Adrenal gland (tissue), 5 donors: Measurements from ENCODE around the gene PURA.

Experiments
- POLR2A ChIP-seq, 2 donors: fragments of 450-650 bp; IDR thresholded peaks; one replicate each; pipeline ENCODE4 v1.6.1; 2017; ENCODE audit warnings: antibody characterized with exemption in 2 of 2, mild to moderate bottlenecking in 2 of 2, moderate library complexity in 1 of 2
- TF ChIP-seq, protein P1 (sequence below), 6 experiments: fragments of 450-650 bp in 4 of 6; fragments of 200-600 bp in 2 of 6; sonication (generic) in 1 of 6; IDR thresholded peaks; 1 replicate in 5 of 6; 2 replicates in 1 of 6; pipeline versions ENCODE4 v1.5.1 to v1.8.0; 2016 to 2021; ENCODE audit warnings: antibody characterized with exemption in 6 of 6, mild to moderate bottlenecking in 2 of 6, moderate library complexity in 1 of 6
- donor health status: DM: no; HTN: no; CAD: no.

- no peak for TF ChIP-seq POLR2A (IDR thresholded peaks at IDR 0.05)
- TF ChIP-seq, protein P1, sequence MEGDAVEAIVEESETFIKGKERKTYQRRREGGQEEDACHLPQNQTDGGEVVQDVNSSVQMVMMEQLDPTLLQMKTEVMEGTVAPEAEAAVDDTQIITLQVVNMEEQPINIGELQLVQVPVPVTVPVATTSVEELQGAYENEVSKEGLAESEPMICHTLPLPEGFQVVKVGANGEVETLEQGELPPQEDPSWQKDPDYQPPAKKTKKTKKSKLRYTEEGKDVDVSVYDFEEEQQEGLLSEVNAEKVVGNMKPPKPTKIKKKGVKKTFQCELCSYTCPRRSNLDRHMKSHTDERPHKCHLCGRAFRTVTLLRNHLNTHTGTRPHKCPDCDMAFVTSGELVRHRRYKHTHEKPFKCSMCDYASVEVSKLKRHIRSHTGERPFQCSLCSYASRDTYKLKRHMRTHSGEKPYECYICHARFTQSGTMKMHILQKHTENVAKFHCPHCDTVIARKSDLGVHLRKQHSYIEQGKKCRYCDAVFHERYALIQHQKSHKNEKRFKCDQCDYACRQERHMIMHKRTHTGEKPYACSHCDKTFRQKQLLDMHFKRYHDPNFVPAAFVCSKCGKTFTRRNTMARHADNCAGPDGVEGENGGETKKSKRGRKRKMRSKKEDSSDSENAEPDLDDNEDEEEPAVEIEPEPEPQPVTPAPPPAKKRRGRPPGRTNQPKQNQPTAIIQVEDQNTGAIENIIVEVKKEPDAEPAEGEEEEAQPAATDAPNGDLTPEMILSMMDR (IDR thresholded peaks at IDR 0.05): no peak
Observed at GRCh38 chr5:140104100-140104499, 9.8 kb upstream of the PURA start.
